Ramos (cell line): ENCODE results near the gene TBC1D22B.
"Not testable (repeated sequence)": the region's sequence is repeated elsewhere in the genome, so short reads cannot be mapped to it uniquely, and the experiment has no call there.

ENCODE experiments used
- in situ Hi-C: fragments of 300-500 bp; cut with MboI; formaldehyde crosslinking; loops from one replicate; pipeline ENCODE4 v1.14.3; 2022; ENCODE audit warnings: low sequenced_read_pairs; ENCODE audit not compliant: unreplicated experiment

TBC1D22B gene

GRCh38 chr6:37298958-37299357 is 41.4 kb downstream of the TBC1D22B start:
- in situ Hi-C loops: no loop called here

DNA sequence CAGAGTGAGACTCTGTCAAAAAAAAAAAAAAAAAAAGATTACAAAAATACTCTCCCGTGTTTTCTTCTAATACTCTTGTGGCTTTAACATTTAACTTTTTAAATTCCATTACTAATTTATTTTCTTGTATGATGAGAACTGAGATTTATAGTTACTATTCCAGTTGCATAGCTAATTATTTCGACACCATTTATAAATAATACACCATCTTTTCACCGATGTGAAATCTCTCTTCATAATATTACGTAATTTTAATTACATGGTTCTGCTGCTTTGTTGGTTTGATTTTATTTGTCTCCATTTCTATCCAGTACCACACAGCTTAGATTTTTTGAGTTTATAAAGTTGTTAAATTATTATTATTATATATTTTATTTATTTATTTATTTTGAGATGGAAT is 42.4 kb downstream of the TBC1D22B start:
- in situ Hi-C loops: no loop called here

- in situ Hi-C loops: no loop called here
Observed at GRCh38 chr6:37302086-37302686, 44.6 kb downstream of the TBC1D22B start.

GRCh38 chr6:37303091-37303660 is 45.6 kb downstream of the TBC1D22B start:
- in situ Hi-C loops: no loop called here

- in situ Hi-C loops: no loop called here
Observed at GRCh38 chr6:37303891-37304503, 46.4 kb downstream of the TBC1D22B start.

DNA sequence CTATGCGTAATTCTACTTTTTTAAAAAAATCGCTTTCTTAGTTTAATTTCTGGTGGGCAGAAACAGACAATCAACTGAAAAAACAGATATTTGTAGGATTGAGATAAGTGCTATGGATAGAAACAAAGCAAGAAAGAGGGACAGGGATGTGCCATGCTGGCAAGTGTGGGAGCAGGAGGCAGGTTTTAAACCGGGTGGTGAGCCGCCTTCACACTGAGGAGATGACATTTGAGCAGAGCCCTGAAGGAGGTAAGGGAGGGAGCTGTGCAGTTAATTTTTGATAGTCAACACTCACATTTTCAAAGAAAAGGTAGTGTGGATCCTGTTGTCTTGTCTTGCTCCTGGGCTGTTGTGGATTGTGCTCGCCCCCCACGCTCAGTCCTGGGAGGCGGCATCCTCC is 47.2 kb downstream of the TBC1D22B start:
- in situ Hi-C loops: no loop called here

- in situ Hi-C loops: no loop called here
Observed at GRCh38 chr6:37305841-37306425, 48.4 kb downstream of the TBC1D22B start.

DNA sequence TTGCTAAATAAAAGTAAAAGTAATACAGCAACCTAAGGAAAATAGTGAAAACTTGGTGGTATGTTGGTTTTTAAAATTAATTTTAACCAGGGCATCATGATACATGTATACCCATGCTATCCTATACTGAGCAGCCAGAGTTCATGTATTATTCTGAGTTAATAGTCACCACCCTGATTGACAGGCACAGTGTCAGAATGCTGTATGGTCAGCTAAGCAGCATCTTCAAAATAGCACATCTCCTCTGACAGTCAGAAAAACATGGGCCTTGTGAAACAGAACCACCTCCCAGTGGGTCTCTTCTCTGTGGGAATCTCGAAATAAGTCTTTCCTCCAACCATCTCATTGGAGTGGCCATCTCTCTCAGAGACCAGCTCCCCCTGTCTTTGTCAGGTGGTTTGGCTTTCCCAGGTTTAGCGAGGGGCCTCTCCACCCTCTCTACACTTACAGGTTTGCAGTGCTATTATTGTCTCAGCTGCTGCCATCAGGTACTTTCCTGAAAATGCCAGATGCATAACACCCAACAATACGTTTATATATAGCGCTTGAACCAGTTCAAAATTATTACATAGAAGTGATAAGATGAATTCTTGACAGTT is 49.2 kb downstream of the TBC1D22B start:
- in situ Hi-C loops: no loop called here

DNA sequence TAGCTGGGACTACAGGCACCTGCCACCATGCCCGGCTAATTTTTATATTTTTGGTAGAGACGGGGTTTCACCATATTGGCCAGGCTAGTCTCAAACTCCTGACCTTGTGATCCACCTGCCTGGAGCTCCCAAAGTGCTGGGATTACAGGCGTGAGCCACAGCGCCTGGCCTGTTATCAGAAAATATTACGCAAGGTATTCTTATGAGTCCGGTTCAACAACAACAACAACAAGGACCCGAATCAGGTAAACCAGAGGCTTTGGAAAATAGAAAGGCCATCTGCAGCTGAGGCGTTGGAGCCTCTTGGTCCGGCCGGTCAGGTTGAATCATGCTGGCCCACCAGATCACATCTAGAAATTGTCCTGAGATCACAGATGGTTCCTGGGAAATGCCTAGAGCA is 49.9 kb downstream of the TBC1D22B start:
- in situ Hi-C loops: not testable (repeated sequence)

DNA sequence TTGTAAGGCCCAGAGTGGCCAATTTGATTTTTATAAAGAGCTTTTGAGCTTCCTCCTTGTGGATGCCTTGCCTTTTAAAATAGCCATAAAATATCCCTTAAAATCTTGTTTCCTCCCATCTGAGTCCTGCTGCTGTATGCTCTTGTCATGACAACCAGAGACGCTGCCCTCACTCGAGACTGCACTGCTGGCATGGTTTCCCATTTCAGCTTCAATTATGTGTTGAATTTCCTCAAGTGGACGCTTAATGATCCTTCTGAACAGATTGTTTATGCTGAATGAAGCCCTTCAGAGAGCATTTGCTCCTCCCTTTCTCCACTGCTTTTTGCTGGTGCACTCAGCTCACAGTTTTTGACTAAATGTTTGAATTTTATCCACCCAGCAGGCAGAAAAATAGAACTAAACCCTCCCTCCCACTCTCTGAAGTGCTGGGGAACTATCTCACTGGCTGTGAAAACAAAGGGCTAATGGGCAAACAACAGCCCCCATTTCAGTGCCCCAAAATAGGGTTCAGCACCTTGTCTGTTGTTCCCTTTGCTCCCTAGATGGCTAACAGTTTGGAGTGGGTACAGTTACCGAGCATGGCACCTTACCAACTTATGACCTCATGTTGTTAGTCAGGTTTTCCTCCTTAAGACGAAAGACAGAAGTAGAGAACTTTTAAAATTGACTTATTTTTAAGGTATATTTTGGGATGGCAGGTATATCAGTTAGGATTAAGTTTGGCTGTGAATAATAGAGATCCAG is 50.7 kb downstream of the TBC1D22B start:
- in situ Hi-C loops: no loop called here

DNA sequence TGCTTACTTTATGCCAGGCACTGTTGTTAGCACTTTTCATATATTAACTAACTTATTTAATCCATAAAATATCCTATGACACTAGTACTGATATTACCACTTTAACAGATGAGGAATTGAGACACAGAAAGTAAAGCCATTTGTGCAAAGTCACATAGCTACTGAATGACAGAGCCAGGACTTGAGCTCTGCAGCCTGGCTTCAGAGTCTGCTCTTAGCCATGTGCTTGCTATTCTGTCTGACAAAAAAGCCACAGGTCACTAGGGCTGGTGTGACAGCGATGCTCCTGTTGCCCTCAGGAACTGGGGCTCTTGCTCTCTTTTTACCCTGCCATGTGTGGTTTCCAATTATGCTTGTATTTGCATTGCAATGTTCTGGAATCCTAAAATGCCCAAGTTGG is 51.5 kb downstream of the TBC1D22B start:
- in situ Hi-C loops: no loop called here

DNA sequence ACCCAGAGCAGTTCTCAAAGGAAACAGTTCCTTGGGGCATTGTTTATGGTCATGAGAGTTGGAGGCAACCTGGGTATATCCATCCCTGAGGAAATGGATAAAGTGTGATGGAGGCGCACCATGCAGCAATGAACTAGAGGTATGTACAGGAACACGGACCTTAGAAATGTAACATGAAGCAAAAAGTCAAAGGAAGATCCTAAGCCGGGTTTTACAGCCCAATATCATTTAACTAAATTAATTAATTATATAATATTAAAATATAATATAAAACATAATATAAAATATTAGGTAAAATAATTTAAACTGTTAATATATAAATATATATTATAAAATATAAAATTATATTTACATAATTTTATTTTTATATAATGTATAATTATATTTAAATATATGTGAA is 52.1 kb downstream of the TBC1D22B start:
- in situ Hi-C loops: no loop called here

DNA sequence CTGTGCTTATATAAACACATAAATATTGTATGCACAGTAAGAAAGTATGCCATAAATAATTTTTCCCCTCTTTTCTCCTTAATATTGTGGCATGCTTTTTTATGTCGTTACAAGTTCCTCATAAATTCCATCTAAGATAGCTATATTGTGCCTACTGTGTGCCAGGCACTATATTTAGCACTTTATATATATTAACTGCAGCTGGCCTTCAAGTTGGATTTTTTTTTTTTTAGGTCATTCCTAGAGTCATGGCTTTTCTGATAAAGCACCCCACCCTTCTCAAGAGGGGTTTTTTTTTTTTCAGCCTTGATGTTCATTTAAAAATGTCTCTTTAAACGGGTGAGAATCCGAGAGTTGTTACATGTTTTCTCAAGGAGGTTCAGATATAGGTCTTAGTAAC is 53.4 kb downstream of the TBC1D22B start:
- in situ Hi-C loops: no loop called here

- in situ Hi-C loops: no loop called here
Observed at GRCh38 chr6:37311741-37312473, 54.3 kb downstream of the TBC1D22B start.

DNA sequence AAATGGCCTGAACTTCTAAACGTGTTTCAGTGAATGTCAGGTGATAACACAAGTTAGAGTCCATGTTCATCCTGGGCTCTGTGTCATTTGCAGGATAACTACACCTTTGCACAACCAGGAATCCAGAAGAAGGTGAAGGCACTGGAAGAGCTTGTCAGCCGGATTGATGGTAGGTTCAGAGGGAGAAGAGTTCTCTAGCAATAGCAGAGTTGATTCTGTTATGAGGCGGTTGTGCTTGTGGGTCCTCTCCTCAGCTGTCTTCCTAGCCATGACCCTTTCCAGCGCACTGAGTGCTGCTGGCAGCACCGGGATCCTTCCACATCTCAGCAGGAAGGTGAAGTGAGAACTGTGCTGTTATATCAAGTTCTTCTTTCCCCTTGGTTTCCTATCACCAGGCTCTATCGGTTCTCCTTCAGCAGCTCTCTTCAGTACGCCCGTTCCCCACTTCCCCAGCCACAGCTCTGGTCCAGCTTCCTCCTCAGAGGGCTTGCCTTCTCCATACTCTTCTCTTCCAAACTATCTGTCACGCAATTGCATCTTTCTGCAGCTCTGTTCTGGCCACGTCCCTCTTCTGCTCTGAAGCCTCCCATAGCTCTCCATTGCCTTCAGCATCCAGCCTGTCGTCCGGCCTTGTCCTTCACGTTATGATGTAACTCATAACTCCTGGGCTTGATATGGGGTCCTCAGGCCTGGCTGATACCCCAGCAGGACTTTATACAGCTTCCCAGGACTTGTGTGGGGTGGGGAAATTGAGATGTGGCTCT is 56.3 kb downstream of the TBC1D22B start:
- in situ Hi-C loops: no loop called here

DNA sequence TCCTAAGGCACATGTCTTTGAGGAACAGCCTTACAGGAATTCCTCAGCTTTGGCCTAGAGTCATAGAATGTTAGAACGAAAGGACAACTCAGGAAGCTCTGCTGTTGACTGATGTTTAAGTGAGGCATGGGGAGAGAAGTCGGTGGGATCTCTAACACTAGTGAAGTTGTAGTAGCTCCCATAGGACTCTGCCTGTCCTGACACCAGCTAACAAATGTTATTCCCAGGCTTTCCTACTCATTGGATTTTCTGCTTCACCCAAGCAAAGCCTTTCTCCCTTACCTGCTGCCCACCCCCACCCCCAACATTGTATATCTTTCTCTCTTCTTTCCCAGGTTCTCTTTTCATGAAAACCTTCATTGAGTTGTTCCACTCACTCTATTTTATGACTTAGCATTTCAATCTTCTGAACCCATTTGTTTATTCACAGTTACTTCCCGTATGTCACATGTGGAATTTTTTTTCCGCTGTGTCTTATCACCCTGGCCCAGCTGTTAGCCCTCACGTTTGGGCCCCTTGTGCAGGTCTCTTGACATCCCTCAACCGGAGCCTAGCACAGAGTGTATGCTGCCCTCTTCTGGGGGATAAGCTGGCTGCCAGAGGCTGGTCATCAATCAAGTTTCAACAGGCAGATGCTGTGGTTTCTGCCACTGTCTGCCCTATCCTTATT is 57.0 kb downstream of the TBC1D22B start:
- in situ Hi-C loops: no loop called here

- in situ Hi-C loops: no loop called here
Observed at GRCh38 chr6:37315157-37315515, 57.6 kb downstream of the TBC1D22B start.

DNA sequence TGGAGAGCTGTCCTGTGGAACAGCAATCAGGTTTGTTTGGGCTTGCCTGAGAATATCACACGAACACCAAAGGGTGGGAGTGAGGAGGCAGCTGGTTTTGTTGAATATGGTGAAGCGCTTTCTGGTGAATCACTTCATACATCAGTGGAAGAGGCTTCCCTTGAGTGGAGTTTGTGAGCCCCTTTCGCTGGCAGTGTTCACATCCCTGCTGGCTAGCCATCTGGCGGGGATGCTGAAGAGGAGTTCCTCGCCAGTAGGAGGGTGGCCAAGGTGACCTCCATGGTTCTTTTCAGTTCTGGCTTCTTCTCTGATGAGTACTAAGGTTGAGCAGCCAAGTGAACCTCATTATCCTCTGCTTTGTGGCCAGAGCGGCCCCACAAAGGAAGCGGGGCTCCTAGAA is 58.5 kb downstream of the TBC1D22B start:
- in situ Hi-C loops: no loop called here
